Caki2 (cell line): ENCODE data around the gene IQGAP2. TPM values are rescaled to one million over a fixed set of nuclear protein-coding genes. Genes with fewer than 3 reads are reported as not detected.
"Not testable (repeated sequence)": the region's sequence is repeated elsewhere in the genome, so short reads cannot be mapped to it uniquely, and the experiment has no call there.

Experiments
- DNase-seq: peaks from one replicate; pipeline ENCODE4 v3.0.0-alpha.2; 2015; ENCODE audit warnings: low read depth
- in situ Hi-C: cut with HindIII; loops from 2 replicates; pipeline ENCODE4 v1.10.0; 2016; ENCODE audit warnings: low sequenced_read_pairs, low pct_unique_long_range_greater_than_20kb, mixed read lengths
- total RNA-seq: library from RNA; depleted of rRNA; stranded (reverse); fragments of >200 nt; shearing (Covaris generic); gene quantifications from 2 replicates; pipeline ENCODE4 v1.2.3, GENCODE V29; 2014; ENCODE audit warnings: low replicate concordance; rRNA removed

Gene IQGAP2
- total RNA-seq, result 0.20 TPM in 1 of 2 replicates, not detected in the other

DNA sequence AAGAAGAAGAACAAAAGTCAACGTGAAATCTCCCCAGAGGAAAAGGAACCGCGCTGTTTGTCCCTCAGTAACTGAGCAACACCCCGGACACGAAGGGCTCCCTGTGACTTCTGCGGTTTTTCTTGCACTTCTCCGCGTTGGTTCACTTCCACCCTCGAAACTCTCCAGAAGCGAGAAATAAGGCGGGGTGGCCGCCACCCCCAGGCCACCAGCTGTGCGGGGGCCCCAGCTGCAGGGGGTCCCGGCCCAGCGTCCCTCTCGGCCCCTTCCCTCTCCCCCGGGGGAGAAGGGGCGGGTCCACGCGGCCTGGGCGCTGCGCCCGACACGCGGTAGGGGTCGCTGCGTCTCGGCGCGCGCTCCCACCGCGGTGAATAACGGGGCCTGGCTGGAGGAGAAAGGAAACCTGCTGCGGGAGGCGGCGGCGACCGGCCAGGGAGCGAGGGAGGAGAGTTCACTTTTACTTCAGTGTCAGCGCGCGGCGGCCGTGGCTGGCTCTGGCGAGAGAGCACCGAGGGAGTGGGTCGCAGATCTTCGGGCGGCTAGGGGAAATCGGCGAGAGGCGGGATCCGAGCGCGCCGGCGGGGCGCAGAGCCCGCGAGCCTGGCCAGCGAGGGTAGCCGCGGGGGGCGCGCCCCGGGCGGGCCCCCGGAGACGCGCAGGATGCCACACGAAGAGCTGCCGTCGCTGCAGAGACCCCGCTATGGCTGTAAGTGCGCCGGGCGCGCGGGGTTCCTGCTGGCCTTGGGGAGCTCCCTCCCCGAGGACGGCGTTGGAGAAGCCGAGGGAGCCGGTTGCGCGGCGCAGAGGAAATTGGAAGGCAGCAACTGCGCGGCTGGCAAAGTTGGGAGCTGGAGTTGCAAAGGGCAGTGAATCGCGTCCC, at the start of gene IQGAP2:
Gene IQGAP2, plus strand, starts transcription at position 400 of the 880 bp plus-strand sequence. Its CDS starts 261 bp downstream, at position 661.
- peak; percentile 67 for DNase-seq
- in situ Hi-C loops, result no loop called here

GRCh38 chr5:76356887-76357286, 46.2 kb upstream of the IQGAP2 start:
- in situ Hi-C loops, result no loop called here
- DNase-seq, result no peak

GRCh38 chr5:76363352-76364225, 39.5 kb upstream of the IQGAP2 start:
- in situ Hi-C loops, result no loop called here
- no peak for DNase-seq

GRCh38 chr5:76364226-76364589, 38.9 kb upstream of the IQGAP2 start:
- in situ Hi-C loops, result no loop called here
- DNase-seq, result no peak

- in situ Hi-C loops, result no loop called here
- DNase-seq, result no peak
Measured at GRCh38 chr5:76365561-76365960, 37.5 kb upstream of the IQGAP2 start.

DNA sequence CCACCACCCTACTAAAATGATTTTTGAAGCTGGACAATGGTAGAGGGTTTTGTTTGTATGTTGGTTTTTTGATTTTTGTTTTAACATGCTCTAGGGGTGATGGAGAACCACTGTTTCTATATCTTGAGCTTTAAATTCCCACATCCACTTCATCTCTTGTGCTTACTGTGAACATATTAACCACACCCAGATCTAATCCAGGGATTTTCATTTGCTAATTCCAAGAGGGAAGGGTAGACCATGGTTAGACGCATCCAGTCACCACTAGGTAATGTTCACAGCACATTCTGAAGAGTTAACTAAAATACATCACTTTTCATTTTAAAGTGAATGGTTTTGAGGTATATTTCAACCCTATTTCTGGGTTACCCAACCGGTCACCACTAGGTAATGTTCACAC, 36.5 kb upstream of the IQGAP2 start:
- DNase-seq, result no peak
- in situ Hi-C loops, result no loop called here

GRCh38 chr5:76367623-76368371, 35.3 kb upstream of the IQGAP2 start:
- DNase-seq, result peak; percentile 14
- in situ Hi-C loops, result no loop called here

GRCh38 chr5:76368941-76369340, 34.1 kb upstream of the IQGAP2 start:
- no peak for DNase-seq
- in situ Hi-C loops, result no loop called here

- DNase-seq, in situ Hi-C loops: not testable (repeated sequence)
Measured at GRCh38 chr5:76369668-76370067, 33.4 kb upstream of the IQGAP2 start.

GRCh38 chr5:76371960-76372322, 31.1 kb upstream of the IQGAP2 start:
- DNase-seq, result no peak
- in situ Hi-C loops, result no loop called here

- DNase-seq, result peak; percentile 72
- in situ Hi-C loops, result no loop called here
Measured at GRCh38 chr5:76372323-76373054, 30.6 kb upstream of the IQGAP2 start.

DNA sequence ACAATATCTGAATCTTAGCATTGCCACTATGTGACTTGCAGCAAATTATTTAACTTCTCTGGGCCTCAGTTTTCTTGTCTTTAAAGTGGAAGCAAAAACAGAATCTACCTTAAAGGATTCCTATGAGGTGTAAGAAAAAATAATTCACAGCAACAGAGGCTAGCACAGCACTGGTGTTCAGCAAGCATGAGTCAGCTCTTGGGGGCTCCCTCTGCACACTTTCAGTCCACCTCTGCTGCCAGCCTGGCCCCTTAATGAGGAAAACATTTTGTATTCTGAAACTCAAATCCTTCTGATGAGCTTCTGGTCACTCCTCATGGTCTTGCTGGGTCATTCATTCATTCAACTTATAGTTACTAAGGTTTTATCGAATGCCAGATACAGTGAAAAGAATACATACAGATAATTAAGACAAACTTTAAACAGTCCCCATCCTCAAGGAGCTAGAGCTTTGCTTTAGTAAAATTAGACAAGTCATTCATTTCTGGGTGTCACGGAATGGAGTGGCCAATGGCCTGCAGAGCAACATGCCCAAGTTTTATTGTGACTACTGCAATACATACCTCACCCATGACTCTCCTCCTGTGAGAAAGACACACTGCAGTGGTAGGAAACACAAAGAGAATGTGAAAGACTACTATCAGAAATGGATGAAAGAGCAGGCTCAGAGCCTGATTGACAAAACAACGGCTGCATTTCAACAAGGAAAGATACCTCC, 26.8 kb upstream of the IQGAP2 start:
- in situ Hi-C loops, result no loop called here
- no peak for DNase-seq

DNA sequence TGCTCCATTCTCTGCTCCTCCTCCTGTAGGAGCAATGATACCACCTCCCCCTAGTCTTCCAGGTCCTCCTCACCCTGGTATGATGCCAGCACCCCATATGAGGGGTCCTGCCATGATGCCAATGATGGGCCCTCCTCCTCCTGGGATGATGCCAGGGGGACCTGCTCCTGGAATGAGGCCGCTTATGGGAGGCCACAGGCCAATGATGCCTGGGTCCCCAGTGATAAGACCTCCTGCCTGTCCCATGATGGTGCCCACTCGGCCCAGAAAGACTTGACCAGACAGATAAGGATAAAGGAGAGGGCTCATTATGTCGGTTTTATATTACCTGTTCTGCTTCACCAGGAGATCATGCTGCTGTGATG, 26.2 kb upstream of the IQGAP2 start:
- in situ Hi-C loops, result no loop called here
- DNase-seq, result no peak

GRCh38 chr5:76378355-76378754, 24.7 kb upstream of the IQGAP2 start:
- DNase-seq, result no peak
- in situ Hi-C loops, result no loop called here

GRCh38 chr5:76379316-76379715, 23.8 kb upstream of the IQGAP2 start:
- in situ Hi-C loops, result no loop called here
- no peak for DNase-seq

DNA sequence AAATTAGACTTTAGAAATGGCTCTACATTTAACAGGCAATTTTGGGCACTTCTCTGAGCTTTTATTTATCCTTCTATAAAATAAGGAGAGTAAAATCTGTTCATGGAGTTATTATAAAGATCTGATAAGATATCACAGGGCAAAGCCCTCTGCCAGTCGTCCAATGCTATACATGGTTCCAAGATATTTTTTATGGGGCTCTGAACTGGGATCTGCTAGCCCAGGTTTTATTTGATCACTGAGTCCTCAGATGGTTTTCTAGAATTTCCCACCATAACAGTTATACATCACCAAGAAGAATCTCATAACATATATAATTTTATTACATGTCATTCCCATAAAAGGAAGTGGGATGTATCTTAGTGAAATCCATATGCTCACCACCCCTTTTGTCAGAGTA, 23.2 kb upstream of the IQGAP2 start:
- DNase-seq, result no peak

DNA sequence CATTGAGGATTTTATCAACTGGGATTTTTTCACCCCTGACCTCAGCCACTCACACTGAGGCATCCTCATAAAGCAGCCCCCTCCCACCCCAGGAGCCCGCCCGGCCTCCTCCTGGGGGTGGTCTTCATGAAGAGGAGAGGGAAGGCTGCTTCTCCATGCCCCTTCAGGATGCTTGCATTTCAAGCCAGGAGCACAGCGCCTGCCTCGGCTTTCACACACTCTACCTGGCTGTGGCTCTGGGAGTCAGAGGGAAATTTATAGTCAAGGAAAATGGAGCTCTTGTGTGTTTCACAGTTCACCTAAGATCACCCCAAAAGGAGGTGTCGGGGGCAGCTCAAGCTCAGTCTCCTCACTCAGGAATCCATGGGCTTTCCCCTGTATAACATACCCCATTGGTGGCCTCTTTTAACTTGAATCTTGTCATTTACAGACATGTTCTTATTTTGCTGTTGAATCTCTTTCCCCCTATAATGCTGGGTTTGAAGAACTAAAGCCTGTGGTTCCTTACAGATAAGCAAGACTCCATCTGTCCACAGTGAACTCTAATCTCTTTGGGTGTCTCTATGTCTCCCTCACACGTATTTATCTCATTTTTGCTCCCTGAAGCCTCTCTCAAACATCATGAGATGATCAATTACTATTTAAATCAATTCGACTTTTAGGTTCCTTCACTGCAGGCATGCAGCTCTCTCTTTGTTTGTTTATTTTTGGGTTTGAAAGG, 22.6 kb upstream of the IQGAP2 start:
- no peak for DNase-seq
- in situ Hi-C loops, result no loop called here

More for the DNA sequence above, 23.2 kb upstream of the IQGAP2 start:
- in situ Hi-C loops, result no loop called here
